ENCODE results near the gene TRIM71.

The TRIM71 gene

DNA sequence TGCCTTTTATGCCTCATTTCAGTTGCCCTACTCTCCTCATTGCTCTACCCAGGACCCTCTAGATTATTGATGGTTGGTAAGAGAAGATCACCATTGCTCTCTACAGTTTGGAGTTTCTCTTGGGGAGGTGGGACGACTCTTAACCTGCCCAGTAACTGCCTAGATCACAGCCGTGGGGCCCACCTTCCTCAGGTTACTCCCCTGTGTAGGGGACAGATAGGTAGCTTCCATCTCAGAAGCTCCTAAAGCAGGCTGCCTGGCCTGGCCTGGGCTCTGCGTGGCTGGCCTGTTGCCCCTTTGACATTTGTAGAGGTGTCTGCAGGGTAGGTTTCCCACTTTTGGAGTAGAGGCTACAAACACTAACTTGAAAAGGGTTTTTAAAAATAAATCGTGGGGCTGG is 42.7 kb downstream of the TRIM71 start:
- ATAC-seq: no peak
- H3K9me3 Mint-ChIP-seq: no peaks in the 10 kb centered on the region
- H3K4me1 Mint-ChIP-seq: no peaks in the 10 kb centered on the region
- H3K27me3 Mint-ChIP-seq: peaks cover 2% of the 10 kb centered on the region
- no peak overlapping the region for H3K27ac Mint-ChIP-seq
- no peak overlapping the region for H3K4me3 Mint-ChIP-seq
- no peaks in the 10 kb centered on the region for H3K36me3 Mint-ChIP-seq (ENCODE audit: low read depth)
- no peak for DNase-seq

DNA sequence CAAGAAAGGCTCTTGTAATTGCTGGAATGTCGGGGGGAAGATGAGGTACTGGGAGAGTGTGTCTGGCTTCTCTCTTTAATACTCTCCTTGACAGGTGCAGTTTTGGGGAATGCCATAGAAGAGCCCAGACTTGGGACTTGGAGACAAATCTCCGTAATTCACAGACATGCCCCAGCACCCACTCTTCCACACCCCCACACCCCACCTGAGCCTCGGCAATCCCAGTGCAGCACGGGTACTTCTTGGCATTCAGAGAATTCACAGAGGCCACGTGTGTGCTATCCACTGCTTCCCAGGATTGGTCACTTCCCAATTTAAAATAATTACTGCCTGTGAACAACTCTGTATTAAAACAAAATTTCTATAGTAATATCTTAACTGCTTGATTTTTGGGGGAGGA is 43.9 kb downstream of the TRIM71 start:
- no peak for DNase-seq
- no peak for ATAC-seq
- Mint-ChIP-seq H3K9me3 (no peaks in the 10 kb centered on the region), H3K4me3 (no peak overlapping the region), H3K36me3 (ENCODE audit: low read depth) (no peaks in the 10 kb centered on the region), H3K4me1 (no peaks in the 10 kb centered on the region), H3K27me3 (peaks cover 2% of the 10 kb centered on the region), H3K27ac (no peak overlapping the region)

DNA sequence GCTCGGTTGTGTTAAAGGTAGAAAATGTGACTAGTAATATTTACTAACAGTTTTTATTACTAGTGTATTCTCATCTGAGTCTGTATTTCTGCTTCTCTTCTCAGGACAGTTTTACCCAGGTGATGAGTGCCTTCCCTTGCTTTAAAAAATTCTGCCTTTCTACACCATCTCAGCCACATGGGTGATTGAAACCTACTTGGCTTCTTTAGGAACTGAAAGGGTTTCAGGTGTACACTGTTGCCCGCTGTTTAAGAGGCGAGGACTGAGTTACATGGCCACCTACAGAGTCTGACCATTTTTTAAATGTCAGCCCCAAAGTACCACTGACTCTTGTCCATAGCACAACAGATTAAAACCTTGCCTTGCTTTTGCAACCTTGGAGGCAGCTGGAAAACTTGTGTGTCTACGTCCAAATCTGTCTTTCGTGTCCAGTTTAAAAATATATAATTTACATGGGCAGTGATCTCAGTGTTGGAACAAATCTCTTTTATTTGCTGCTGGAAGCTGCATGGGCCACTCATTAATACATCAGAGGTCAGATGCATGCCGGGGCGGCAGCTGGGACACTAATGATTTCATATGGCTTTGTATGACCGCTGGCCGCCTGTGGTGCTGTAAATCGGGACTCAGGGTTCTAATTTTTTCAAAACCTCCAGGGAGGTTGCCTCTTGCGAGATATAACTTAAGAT is 44.6 kb downstream of the TRIM71 start:
- Mint-ChIP-seq H3K9me3 (no peaks in the 10 kb centered on the region), H3K36me3 (ENCODE audit: low read depth) (no peaks in the 10 kb centered on the region)

DNA sequence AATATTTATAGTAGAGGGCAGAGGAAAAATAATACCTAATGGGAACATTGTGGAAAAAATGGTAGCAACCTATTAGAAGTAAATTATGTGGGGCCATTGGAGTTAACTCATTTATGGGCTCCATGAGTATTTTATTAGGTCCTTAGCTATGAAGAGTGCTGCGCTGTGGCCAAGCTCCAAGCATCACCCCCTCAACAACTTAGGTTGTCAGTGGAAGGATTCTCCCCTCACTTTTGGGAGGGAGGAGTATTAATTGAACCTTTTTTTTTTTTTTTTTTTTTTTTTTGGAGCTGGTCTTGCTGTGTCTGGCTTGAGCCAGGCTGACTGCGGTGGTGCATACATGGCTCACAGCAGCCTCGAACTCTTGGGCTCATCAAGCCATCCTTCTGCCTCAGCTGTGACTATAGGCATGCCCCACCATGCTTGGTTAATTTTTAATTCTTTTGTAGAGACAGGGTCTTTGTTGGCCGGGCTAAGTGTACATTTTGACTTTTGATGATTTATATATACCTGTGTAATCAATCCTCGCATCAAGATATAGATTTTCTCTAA is 45.2 kb downstream of the TRIM71 start:
- peaks cover 2% of the 10 kb centered on the region for H3K27me3 Mint-ChIP-seq
- H3K27ac Mint-ChIP-seq: no peak overlapping the region
- no peak overlapping the region for H3K4me3 Mint-ChIP-seq
- H3K9me3 Mint-ChIP-seq: no peaks in the 10 kb centered on the region
- H3K36me3 Mint-ChIP-seq (ENCODE audit: low read depth): no peaks in the 10 kb centered on the region
- ATAC-seq (no peak), DNase-seq (no peak)
- no peaks in the 10 kb centered on the region for H3K4me1 Mint-ChIP-seq

More for the DNA sequence above, 44.6 kb downstream of the TRIM71 start:
- Mint-ChIP-seq H3K4me3 (no peak overlapping the region), H3K4me1 (no peaks in the 10 kb centered on the region), H3K27me3 (peaks cover 2% of the 10 kb centered on the region), H3K27ac (no peak overlapping the region)
- no peak for DNase-seq
- ATAC-seq: no peak

DNA sequence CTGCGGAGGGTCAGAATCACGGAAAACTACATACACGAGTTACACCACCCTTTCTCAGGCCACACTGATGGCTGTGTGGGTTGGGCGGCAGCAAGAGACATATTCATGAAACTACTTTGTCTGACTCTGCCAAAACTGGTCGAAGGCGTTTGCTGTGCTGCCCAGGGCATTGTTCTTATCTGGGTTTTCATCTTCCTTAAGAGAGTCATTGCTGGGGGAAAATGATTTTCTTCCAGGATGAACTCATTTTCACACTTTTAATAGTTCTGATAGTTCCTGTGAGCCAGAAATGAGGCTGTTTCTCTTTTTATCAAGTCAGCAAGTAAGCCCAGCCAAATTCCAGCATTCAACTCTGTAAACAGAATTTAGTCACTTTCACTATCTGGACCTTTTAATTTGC is 47.6 kb downstream of the TRIM71 start:
- H3K27ac Mint-ChIP-seq: no peak overlapping the region
- no peak for DNase-seq
- H3K36me3 Mint-ChIP-seq (ENCODE audit: low read depth): no peaks in the 10 kb centered on the region
- peaks cover 2% of the 10 kb centered on the region for H3K27me3 Mint-ChIP-seq
- H3K9me3 Mint-ChIP-seq: no peaks in the 10 kb centered on the region
- no peak for ATAC-seq
- H3K4me1 Mint-ChIP-seq: no peaks in the 10 kb centered on the region
- H3K4me3 Mint-ChIP-seq: no peak overlapping the region

DNA sequence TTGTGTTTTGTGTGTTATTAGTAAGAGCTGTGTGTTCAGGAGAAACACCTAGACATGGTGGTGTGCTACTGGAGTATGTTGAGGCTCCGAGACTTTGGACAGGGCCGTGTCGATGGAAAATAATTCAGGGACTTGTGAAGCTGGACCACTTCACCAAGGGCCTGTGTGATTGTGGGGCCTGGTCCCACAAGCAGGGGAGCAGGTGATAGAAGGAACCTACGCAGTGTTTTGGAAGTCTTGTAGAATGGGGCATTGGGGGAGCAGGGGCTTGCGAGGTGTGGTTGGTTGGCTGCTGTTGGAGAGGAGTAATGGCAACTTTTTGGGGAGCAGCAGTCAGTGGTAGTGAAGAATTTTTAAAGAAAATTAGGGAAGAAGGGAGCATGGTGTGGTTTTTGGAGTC is 48.7 kb downstream of the TRIM71 start:
- H3K9me3 Mint-ChIP-seq: no peaks in the 10 kb centered on the region
- H3K36me3 Mint-ChIP-seq (ENCODE audit: low read depth): no peaks in the 10 kb centered on the region
- ATAC-seq (no peak), DNase-seq (no peak)
- H3K4me1 Mint-ChIP-seq: no peaks in the 10 kb centered on the region
- H3K27me3 Mint-ChIP-seq: peaks cover 2% of the 10 kb centered on the region
- H3K27ac Mint-ChIP-seq: no peak overlapping the region
- H3K4me3 Mint-ChIP-seq: no peak overlapping the region

DNA sequence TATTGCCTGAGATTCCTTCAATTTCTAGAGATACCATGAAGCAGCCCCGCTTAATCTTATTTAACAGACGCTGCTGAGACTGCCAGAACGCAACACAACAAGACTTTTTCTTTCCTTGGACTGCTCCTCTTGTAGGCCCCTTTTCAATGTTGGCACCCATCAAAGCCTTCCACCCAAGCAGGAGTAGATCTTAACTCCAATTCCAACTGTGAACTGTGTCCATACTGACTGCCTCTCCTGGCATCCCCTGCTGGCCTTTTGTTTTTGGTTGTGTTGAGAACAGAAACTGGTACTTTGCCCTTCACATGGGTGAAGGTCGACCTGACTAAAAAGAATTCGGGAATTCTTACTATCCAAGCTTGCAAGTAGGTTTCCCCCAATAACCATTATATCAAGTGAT is 50.2 kb downstream of the TRIM71 start:
- Mint-ChIP-seq H3K4me1 (no peaks in the 10 kb centered on the region), H3K27me3 (no peaks in the 10 kb centered on the region), H3K27ac (no peak overlapping the region), H3K4me3 (no peak overlapping the region), H3K36me3 (ENCODE audit: low read depth) (no peaks in the 10 kb centered on the region), H3K9me3 (no peaks in the 10 kb centered on the region)
- no peak for ATAC-seq
- DNase-seq: no peak

DNA sequence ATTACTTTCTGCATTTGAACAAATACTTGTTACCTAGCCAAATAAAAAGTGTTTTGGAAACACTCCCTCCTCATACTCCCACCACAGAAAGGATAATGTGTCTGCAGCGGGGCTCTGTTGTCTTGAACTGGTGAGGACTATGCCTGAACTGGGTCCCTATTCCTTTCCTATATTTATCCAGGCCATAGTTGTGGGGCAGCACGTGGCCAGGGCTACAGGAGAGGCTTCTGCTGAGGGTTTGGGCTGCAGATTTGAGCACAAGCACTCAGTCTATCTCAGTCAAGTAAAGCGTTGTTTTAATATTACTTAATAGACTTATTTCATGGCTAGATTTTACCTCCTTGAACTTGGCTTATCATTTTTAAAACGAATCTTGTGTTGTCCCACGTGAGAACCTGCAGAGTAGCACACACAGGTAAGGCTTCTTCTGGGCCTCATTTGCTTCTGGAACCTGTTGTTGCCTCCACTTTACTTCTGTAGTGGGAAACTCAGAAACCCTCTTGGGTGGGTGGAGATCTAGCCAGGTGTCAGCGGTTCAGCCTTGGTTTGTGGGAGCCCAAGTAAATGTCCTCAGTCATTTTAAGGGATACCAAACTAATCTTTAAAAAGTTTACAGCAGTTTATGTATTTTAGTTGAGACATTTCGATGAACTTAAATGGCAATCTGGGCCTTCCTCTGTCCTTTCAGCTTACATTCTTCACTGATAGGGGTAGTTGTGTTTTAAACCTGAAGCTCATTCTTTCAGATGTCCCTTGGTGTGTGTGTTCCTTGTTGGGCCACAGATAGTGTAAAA is 51.1 kb downstream of the TRIM71 start:
- DNase-seq (no peak), ATAC-seq (no peak)
- no peaks in the 10 kb centered on the region for H3K9me3 Mint-ChIP-seq
- no peak overlapping the region for H3K4me3 Mint-ChIP-seq
- no peaks in the 10 kb centered on the region for H3K27me3 Mint-ChIP-seq
- no peaks in the 10 kb centered on the region for H3K36me3 Mint-ChIP-seq (ENCODE audit: low read depth)
- H3K27ac Mint-ChIP-seq: peak overlapping the region; percentile 27
- no peaks in the 10 kb centered on the region for H3K4me1 Mint-ChIP-seq

DNA sequence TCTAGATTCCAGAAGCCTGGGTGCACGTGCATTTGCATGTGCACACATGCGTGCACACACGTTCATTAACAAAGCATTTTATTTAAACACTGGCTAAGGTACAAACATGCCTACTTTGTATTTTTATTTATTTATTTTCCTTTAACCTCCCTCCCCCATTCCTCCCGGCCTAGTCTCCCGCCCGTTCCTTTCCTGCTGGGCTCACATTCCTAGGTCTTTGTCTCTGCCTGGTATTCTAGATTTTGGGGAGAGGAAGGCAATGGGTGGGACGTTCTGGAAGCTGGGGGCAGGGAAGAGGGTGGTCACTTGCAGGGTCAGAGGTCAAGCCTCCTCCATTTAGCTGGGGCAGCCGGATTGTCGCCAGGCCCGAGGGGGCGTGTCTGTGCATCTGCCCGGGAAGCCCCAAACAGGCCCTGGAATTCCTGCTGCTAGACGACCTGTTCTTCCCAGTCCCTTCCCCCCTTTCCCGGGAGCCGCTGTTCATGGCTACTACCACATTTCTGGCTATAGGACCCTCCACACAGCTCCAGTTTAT is 51.8 kb downstream of the TRIM71 start:
- no peak overlapping the region for H3K4me3 Mint-ChIP-seq
- no peaks in the 10 kb centered on the region for H3K9me3 Mint-ChIP-seq
- no peak overlapping the region for H3K27ac Mint-ChIP-seq
- DNase-seq (no peak), ATAC-seq (no peak)
- no peaks in the 10 kb centered on the region for H3K36me3 Mint-ChIP-seq (ENCODE audit: low read depth)
- no peaks in the 10 kb centered on the region for H3K4me1 Mint-ChIP-seq
- no peaks in the 10 kb centered on the region for H3K27me3 Mint-ChIP-seq

DNA sequence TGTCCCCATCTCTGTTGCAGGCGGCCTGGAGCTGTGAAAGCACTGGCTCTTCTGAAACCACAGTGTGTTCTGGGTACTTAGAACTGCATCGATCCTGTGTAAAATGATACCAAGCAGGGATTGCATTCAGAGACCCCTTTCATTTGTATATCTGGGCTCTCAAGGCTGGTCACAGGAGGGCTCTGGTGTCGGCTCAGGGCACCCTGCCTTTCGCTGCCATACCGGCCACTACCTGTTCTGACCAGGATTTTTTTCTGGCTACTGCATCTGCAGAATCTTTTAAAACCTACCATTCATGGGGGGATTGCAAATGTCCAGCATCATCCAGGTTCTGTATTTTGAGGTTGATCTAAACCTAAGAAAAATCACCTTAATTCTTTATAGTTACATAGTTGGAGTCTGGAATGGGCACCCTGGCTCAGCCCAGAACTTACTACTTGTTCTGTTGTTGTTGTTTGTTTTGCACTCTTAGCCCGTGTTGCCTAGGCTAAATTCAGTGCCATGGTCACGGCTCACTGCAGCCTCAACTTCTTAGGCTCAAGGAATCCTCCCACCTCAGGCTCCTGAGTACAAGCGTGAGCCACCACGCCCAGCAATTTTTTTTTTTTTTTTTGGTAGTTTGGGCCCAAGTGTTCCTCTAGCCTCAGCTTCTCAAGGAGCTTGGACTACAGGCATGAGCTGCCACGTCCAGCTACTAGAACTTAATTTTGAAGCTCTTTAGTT is 52.7 kb downstream of the TRIM71 start:
- DNase-seq (no peak), ATAC-seq (no peak)
- H3K27ac Mint-ChIP-seq: no peak overlapping the region
- H3K27me3 Mint-ChIP-seq: no peaks in the 10 kb centered on the region
- no peaks in the 10 kb centered on the region for H3K4me1 Mint-ChIP-seq
- no peaks in the 10 kb centered on the region for H3K9me3 Mint-ChIP-seq
- H3K36me3 Mint-ChIP-seq (ENCODE audit: low read depth): no peaks in the 10 kb centered on the region
- no peak overlapping the region for H3K4me3 Mint-ChIP-seq

DNA sequence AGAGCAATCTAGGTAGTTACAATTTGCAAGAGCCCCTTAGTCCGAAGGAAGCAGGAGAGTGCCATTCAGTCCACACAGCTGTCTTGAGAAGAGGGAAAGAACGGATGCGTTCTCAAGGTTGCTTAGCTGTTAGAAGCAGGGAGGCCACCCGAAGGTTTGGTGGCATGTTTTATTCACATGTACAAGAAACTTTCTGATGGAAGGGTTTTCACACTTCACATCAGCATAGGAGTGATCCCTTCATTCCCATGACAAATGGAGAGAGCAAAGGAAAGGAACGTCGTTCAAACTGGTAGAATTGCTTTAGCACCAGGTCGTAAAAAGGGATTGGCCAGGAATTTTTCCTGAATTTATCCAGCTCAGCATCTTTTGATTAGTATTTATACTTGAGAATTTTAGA is 53.5 kb downstream of the TRIM71 start:
- Mint-ChIP-seq H3K27ac (no peak overlapping the region), H3K4me3 (no peak overlapping the region), H3K27me3 (no peaks in the 10 kb centered on the region), H3K36me3 (ENCODE audit: low read depth) (no peaks in the 10 kb centered on the region), H3K4me1 (peaks cover 3% of the 10 kb centered on the region), H3K9me3 (no peaks in the 10 kb centered on the region)
- ATAC-seq (no peak), DNase-seq (no peak)

DNA sequence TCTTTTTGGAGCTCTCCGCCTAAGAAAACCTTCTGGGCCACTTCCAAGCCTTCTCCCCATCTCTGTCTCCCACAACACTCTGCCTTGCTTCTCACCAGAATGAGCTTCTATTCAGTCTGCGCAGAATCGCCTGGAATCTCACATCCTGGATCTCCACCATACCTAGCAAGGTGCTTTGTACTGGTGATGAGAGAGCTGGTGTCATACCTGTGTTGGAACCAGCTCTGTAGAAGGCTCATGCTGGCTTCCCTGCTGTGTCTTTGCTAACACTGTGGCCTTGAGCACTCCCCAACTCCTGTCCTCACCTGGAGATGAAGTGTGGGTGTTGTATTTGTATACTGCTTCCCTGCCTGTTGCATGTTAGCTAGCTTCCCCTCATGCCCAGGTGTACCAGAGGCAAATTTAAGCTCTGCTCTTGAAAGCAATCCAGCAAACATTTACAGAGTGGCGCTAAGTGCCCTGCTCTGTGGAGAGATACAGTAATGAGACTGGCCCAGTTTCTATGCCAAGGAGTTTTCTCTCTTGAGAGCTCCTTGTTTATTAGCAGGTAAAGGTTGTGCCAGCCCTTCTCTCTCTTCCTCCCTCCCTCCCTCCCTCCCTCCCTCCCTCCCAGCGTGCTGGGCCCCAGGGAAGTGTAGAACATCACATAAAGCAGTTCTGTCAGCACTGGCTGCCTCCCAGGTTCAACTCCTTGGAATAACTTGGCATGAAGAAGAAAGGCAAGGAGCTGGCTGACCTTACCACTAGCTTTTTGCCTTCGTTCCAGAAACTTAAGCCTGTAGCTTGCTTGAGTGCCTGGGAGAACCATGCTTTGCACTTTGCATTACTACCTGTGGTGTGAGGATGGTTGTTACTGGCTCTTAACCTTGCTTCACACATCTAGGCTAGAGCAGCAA is 54.9 kb downstream of the TRIM71 start:
- Mint-ChIP-seq H3K9me3 (no peaks in the 10 kb centered on the region), H3K27ac (no peak overlapping the region), H3K36me3 (ENCODE audit: low read depth) (no peaks in the 10 kb centered on the region), H3K27me3 (no peaks in the 10 kb centered on the region), H3K4me1 (peaks cover 3% of the 10 kb centered on the region), H3K4me3 (no peak overlapping the region)
- ATAC-seq: no peak
- no peak for DNase-seq

DNA sequence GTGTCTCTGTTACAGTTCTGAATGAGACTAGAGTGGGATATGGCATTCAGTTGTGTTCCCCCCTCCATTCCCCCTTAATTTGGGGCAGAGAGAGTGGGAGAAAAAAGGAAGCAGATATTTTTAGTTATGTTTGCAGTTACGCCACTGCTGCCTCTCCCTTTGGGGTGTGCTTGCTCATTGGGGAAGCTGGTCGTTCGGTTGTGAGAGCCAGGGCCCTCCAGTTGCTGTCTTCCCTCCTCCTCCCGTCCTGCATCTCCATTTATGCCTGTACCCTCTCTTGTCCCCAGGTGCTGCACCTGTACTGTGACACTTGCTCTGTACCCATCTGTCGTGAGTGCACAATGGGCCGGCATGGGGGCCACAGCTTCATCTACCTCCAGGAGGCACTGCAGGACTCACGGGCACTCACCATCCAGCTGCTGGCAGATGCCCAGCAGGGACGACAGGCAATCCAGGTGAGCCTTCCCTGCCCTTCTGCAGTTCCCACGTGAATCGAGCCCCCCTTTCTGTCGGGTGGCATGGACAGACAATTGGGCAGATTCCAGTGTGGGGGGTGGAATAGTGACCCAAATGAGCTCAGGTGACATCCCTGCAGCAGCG is 55.8 kb downstream of the TRIM71 start:
- Mint-ChIP-seq H3K27me3 (no peaks in the 10 kb centered on the region), H3K9me3 (no peaks in the 10 kb centered on the region), H3K4me3 (no peak overlapping the region), H3K36me3 (ENCODE audit: low read depth) (no peaks in the 10 kb centered on the region), H3K4me1 (peaks cover 3% of the 10 kb centered on the region), H3K27ac (no peak overlapping the region)
- DNase-seq: no peak
- no peak for ATAC-seq

Measured in activated naive CD8-positive, alpha-beta T cell treated with anti-CD3 and anti-CD28 coated beads, Interleukin-2, amount 50 U/mL, for 24 hours (primary cell).